Measurements from ENCODE around the gene WDFY4.

The WDFY4 gene

GRCh38 chr10:48819783-48820182 is 135.1 kb downstream of the WDFY4 start:
- no peak for DNase-seq

DNA sequence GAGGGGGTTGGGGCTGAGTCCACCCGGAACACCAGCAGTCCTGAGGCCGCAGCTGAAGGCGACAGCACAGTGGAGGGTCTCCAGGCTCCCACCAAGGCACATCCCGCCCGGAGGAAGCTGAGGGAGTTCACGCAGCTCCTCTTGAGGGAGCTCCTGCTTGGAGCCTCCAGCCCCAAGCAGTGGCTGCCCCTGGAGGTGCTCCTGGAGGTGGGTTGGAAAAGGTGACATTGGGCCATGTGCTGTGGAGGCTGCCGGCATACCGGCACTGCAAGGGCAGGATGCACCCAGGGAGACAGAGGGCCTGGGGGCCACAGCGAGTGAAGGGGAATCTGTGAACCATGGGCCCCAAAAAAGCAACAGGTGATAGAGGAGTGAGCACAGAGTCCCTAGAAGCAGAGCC is 135.6 kb downstream of the WDFY4 start:
- DNase-seq = no peak

DNA sequence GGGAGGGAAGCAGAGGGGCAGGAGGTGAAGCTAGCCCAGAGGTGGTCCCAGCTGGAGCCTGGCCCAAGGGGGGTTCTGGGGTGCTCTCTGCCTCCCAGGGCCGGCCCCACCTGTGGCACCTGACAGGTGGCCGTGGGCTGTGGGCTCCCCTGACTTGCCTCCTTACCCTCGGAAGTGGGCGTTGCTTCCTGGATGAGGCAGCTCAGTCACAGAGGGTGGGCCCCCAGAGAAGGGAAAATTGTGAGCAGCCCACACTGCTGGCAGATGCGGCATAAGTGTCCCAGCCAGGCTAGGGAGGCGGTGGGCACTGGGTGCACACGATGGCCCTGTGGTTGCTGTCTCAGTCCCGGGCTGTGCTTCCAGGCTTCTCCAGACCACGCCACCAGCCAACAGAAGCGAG is 136.0 kb downstream of the WDFY4 start:
- no peak for DNase-seq

- DNase-seq = no peak
These were observed 136.4 kb downstream of the WDFY4 start for GRCh38 chr10:48821111-48821510.

- no peak for DNase-seq
These were observed 137.0 kb downstream of the WDFY4 start for GRCh38 chr10:48821692-48822091.

- no peak for DNase-seq
These were observed 149.0 kb downstream of the WDFY4 start for GRCh38 chr10:48833674-48834073.

DNA sequence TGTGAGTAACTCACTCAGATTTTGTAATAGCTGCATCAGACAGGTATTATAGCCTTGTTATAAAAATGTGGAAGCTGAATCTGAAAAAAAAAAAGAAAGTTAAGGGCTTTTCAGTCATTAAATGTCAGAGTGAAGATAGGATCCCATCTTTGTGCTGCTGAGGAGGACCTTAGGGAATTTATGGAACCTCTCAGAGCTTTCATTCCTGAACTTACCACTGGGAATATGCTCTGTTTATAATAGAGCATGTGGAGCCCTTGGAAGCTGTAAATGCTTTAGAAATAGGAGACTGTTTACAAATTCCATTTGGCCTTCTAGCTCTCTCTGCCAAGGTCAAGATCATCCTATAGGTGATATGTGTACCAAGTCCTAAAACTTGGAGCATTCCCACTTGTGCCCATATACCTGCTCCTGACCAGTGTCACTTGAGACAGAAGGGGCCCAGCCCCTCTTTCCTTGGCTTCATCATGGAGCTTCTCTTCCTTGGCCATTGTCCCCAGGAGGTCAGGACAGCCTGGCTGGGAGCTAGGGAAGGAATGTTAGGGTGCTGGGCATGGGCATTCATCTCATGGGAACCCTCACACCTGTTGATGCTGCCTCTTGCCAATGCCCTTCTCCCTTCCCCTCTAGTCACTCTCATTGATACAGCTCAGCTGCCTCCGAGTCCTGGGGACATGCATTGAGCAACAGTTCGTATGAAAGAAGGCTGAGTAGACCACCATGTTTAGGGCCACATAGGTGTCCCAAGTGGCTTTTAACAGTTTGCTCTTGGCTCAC is 149.7 kb downstream of the WDFY4 start:
- DNase-seq = no peak

DNA sequence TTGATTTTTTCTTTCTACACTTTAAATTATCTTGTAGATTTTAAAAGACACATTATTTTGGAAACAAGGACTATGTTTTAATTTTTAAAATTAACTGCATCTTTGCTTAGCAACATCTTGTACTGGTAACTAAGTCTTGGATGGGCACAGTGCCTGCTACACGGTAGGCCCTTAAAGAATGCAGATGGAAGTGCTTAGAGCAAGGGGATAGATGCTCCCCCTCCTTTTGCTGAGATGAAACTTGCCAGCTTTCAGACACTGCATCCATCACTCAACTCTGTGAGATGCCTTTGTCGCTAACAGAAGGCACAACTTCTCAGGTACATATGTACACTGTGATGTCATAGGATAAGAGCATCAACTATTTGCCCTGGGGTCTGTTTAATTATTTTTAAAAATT is 151.1 kb downstream of the WDFY4 start:
- DNase-seq = no peak

DNA sequence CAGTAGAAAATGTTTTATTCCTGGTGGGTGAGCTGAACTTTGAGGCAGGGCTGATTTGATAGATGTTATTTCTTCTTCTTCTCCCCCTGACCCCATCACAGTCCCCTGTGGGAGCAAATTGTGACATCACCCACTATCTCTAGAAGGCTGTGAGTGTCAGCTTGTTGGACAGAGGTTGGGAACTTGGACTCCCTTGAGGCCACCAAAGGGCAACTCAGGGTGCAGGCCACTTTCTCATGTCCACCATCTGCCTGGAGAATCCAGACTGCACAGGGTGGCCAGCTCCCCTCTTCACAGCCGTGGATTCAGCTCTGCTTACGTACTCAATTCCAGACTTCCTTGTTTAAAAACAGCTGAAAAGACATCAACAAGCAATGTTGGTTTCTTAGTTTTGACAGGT is 151.9 kb downstream of the WDFY4 start:
- no peak for DNase-seq

- no peak for DNase-seq
These were observed 154.2 kb downstream of the WDFY4 start for GRCh38 chr10:48838834-48839233.

- no peak for DNase-seq
These were observed 155.4 kb downstream of the WDFY4 start for GRCh38 chr10:48839809-48840679.

- DNase-seq = peak; percentile 3
These were observed 157.6 kb downstream of the WDFY4 start for GRCh38 chr10:48842231-48842630.

DNA sequence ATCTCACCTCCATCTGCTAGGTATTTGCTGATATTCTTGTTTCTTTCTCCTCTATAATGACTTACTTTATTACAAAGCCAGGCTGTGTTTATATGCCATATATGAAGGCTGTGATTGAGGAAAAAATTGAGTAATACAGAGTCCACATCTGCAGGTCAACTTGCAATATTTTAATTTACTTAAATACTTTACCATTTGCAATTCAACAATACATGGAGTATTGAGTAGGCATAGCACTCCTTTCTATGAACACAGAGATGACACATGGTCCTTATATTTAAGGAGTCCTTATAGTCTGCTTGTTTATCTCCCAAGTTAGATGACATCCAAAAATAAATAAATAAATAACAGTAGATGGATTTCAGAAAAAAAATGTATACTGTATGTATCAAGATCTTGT is 158.5 kb downstream of the WDFY4 start:
- no peak for DNase-seq

GRCh38 chr10:48844616-48845015 is 159.9 kb downstream of the WDFY4 start:
- DNase-seq = no peak

DNA sequence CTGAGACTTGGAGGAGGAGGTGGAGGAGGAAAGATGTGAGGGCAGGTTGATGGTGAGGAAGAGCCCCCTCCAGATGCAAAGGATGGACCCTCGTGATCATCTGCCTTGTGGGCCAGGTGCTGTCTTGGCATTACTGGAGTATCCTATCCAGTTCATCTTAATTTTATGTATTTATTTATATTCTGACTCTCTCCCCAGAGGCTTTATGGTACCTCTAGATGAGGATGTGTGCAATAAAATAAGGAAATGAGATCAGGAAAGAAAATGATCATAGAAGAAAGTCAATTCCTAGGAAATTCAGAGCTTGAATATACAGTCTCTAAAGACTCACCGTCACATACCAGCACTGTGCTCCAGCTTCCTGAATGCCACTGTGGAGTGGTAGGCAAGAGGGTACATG is 160.8 kb downstream of the WDFY4 start:
- DNase-seq = no peak

DNA sequence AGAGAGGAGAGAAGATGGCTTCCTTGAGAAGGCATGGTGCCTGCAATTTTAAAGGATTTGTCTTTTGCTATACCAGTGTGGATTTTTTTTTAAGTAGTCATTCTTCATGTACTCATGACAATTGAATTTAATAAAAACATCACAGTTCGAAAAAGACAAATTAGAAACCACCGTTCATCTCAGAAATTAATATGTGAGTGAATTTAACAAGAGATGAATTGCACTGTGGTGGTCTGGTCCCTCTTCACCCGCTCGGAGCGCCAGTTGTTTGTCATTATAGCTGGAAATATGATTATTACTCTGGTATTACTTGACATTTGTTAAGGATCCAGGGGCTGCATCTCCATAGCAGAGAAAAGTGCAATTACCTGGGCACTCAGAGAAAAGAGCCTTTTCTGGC is 163.0 kb downstream of the WDFY4 start:
- no peak for DNase-seq

DNA sequence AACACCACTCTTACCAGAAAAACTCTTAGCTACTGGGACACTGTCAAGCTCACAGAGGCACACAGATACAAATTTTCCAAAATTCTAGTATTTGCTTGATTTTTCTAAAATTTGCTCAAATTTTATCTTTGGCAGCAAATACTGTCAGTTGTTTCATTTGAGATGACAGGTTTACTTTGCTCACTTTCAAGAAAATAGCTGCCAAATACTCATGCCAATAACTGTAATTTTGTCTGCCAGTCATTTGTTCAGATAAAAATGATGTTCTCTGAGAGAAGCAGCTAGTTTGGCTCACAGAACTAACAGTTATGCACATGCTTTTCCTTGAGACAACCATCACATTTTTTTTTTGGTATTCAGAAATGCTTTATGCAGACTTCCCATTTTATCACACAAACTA is 172.2 kb downstream of the WDFY4 start:
- no peak for DNase-seq

DNA sequence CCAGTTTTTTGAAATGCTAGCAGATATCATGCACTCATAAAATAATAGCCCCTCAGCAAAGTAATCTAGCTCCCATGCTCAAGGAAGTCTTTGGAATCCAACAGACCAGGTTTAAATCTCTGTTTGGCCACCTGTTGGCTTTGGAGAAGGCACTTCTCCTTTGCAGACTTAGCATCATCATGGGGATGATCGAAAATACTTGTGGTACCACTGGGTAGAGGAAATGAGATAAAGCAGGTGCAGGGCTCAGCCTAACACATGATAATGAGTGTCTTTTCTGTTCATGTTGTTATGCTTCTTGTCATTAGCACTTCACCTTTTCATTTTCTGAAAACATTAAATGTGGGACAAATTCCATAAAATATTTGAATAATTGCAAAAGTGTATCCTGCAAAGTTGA is 187.6 kb downstream of the WDFY4 start:
- DNase-seq = no peak

GRCh38 chr10:48878091-48878490 is 193.4 kb downstream of the WDFY4 start:
- no peak for DNase-seq

DNA sequence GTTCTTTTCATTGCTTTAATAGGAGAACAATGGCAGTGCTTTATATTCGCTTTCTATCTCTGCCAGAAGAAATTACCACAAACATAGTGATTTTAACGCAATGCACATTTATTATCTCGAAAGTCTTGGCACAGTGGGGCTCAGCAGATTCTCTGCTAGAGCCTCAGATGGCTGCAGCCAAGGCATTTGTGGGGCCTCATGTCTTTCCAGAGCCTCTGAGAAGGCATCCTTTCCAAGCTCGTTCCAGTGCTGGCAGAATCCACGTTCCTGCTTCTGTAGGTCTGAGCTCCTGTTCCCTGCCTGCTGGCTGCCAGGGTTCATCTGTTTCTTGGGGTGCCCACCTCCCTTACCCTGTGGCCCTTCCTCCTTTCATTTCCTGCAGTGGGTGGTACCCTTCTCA is 194.8 kb downstream of the WDFY4 start:
- no peak for DNase-seq

GRCh38 chr10:48880016-48880705 is 195.5 kb downstream of the WDFY4 start:
- DNase-seq = no peak

GRCh38 chr10:48881937-48882336 is 197.3 kb downstream of the WDFY4 start:
- DNase-seq = no peak

- no peak for DNase-seq
These were observed 198.2 kb downstream of the WDFY4 start for GRCh38 chr10:48882881-48883280.

DNA sequence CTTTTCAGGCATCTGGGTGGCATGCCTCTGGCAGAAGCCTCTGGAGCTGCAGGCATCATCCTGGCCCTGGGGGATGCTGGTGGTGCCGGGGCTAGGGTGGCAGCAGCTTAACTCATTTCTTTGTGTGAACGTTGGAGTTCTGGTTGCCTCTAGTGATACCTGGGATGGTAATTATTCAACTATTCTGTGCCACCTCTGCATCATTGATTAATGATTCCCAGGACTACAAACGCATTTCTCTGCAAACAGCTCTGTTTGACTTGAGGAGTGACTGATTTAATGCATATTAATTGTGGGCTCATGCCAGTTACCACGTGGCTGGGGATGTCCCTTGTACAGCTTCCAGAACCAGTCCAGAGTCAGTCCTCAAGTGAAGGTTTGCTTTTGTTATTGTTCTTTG is 199.0 kb downstream of the WDFY4 start:
- no peak for DNase-seq
